ENCODE measurements around the gene TWIST1.

GRCh38 chr7:19094598-19095352 lies 22.7 kb downstream of the TWIST1 start:
- TF ChIP-seq, protein P1, sequence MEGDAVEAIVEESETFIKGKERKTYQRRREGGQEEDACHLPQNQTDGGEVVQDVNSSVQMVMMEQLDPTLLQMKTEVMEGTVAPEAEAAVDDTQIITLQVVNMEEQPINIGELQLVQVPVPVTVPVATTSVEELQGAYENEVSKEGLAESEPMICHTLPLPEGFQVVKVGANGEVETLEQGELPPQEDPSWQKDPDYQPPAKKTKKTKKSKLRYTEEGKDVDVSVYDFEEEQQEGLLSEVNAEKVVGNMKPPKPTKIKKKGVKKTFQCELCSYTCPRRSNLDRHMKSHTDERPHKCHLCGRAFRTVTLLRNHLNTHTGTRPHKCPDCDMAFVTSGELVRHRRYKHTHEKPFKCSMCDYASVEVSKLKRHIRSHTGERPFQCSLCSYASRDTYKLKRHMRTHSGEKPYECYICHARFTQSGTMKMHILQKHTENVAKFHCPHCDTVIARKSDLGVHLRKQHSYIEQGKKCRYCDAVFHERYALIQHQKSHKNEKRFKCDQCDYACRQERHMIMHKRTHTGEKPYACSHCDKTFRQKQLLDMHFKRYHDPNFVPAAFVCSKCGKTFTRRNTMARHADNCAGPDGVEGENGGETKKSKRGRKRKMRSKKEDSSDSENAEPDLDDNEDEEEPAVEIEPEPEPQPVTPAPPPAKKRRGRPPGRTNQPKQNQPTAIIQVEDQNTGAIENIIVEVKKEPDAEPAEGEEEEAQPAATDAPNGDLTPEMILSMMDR (IDR thresholded peaks at IDR 0.05): no peak
- TF ChIP-seq POLR2A (IDR thresholded peaks at IDR 0.05): no peak

All from heart left ventricle (tissue), 13 donors.